Measurements from ENCODE around the gene STX2.

DNA sequence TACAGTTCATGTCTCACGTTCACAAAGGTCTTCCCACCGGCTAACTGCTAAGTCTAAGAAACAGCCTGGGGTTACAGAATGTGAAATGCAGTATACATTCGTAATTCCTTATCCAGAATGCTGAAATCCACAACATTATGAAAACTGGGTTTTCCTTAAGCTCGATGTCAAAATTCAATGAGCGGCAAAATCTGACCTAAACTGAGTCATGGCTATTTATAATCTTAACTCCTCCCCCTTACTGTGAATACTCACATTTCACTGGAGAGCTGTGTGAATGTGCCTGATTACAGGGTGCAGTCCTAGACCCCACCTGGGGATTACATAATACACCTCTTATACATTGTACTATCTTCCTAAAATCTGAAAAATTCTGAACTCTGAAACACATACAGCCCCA, 35.3 kb downstream of the STX2 start:
- TF ChIP-seq CTCF (IDR thresholded peaks at IDR 0.05), result no peak
- TF ChIP-seq POLR2AphosphoS5 (IDR thresholded peaks at IDR 0.05), result no peak
- TF ChIP-seq EP300 (IDR thresholded peaks at IDR 0.05), result no peak

All from esophagus muscularis mucosa (tissue), 4 donors.